Vagina (tissue), 2 donors: ENCODE results near the gene PRIMA1. TPM values are rescaled to one million over a fixed set of nuclear protein-coding genes. Genes with fewer than 3 reads are reported as not detected.

Source experiments
- DNase-seq, 2 donors: peaks; one replicate each; pipeline ENCODE4 v3.0.0-alpha.2; 2017; ENCODE audit errors: extremely low spot score in 2 of 2
- H3K27ac ChIP-seq: fragments of 200-600 bp; sonication (generic); one replicate; pipeline ENCODE4 v1.5.1; 2019
- H3K27me3 ChIP-seq: fragments of 200-600 bp; sonication (generic); one replicate; pipeline ENCODE4 v1.5.1; 2019
- H3K36me3 ChIP-seq, 2 donors: fragments of 200-600 bp; sonication (generic); one replicate each; pipeline ENCODE4 v1.5.1; 2017 to 2019
- H3K4me1 ChIP-seq: fragments of 200-600 bp; sonication (generic); one replicate; pipeline ENCODE4 v1.5.1; 2019
- H3K4me3 ChIP-seq, 2 donors: fragments of 200-600 bp; sonication (generic); 1 replicate in 1 of 2; 2 replicates in 1 of 2; pipeline ENCODE4 v1.5.1; 2016 to 2019
- H3K9me3 ChIP-seq: fragments of 200-600 bp; sonication (generic); one replicate; pipeline ENCODE4 v1.5.1; 2019
- POLR2A ChIP-seq, 2 donors: fragments of 450-650 bp; IDR thresholded peaks; one replicate each; pipeline ENCODE4 v1.6.1; 2017; ENCODE audit warnings: antibody characterized with exemption in 2 of 2, mild to moderate bottlenecking in 2 of 2, moderate library complexity in 2 of 2
- POLR2AphosphoS5 ChIP-seq, 2 donors: sonication (generic); formaldehyde crosslinking; IDR thresholded peaks; one replicate each; pipeline ENCODE4 v1.9.0; 2017; ENCODE audit warnings: antibody characterized with exemption in 2 of 2, mild to moderate bottlenecking in 2 of 2, low read depth in 1 of 2; ENCODE audit not compliant: insufficient read depth in 1 of 2
- intact Hi-C: fragments of 100-400 bp; cut with DNase I; formaldehyde crosslinking; loops from one replicate; pipeline ENCODE4 v1.15.1; 2023
- total RNA-seq: library from RNA; depleted of rRNA; stranded (reverse); fragments of >200 nt; gene quantifications from one replicate; pipeline ENCODE4 v1.2.3, GENCODE V29; 2016
- TF ChIP-seq, protein P1 (sequence below), 3 experiments: fragments of 450-650 bp in 2 of 3; fragments of 200-600 bp in 1 of 3; sonication (generic) in 1 of 3; IDR thresholded peaks; one replicate each; pipeline ENCODE4 v1.5.1; 2017 to 2019; ENCODE audit warnings: antibody characterized with exemption in 3 of 3, mild to moderate bottlenecking in 2 of 3, moderate library complexity in 2 of 3

Gene PRIMA1
- total RNA-seq, 1 donor from 2014 or later = 6.1 TPM

- DNase-seq = no peak
- Histone ChIP-seq H3K36me3 (no peaks in the 10 kb centered on the region), H3K4me1 (no peaks in the 10 kb centered on the region), H3K27me3 (no peaks in the 10 kb centered on the region), H3K4me3 (no peak overlapping the region), H3K27ac (no peak overlapping the region), H3K9me3 (no peaks in the 10 kb centered on the region)
- no peak for TF ChIP-seq POLR2A (IDR thresholded peaks at IDR 0.05)
- intact Hi-C loops = no loop called here
These were observed 81.8 kb downstream of the PRIMA1 start for GRCh38 chr14:93706360-93706955.

DNA sequence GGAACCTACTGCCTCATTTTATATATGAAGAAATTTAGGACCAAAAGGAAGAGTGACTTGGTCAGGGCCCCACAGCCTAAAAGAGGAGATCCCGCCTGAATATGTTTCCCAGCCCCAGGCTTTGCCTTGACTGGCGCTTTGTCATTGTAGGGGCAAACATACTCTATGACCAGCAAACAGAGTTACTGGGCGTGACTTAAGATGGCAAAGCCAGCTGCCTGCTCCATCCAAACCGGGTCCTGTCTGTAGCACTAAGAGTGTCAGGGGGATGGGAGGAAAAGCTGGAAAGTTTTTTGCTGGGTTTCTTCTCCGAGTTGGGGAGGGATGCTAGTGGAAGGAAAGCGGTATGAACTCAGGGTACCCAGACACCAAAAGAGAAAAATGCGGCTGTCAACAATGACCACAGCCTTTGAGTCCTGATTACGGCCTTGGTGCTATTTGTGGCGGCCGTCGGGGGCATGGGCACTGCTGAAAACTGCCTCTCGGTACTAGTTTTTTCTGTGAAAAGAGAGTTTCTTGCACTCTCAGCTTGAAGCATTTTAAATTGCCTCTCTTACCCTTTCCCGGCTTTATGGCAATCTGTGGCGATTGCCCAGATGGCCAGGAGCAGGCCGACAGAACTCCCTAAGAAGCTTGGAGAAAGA is 82.7 kb downstream of the PRIMA1 start:
- no peaks in the 10 kb centered on the region for H3K36me3 ChIP-seq
- no peak for DNase-seq
- intact Hi-C loops = no loop called here
- TF ChIP-seq POLR2A (IDR thresholded peaks at IDR 0.05) (no peak), POLR2AphosphoS5 (IDR thresholded peaks at IDR 0.05; ENCODE audit: insufficient read depth in 1 of 2, low read depth in 1 of 2) (no peak)
- TF ChIP-seq, protein P1, sequence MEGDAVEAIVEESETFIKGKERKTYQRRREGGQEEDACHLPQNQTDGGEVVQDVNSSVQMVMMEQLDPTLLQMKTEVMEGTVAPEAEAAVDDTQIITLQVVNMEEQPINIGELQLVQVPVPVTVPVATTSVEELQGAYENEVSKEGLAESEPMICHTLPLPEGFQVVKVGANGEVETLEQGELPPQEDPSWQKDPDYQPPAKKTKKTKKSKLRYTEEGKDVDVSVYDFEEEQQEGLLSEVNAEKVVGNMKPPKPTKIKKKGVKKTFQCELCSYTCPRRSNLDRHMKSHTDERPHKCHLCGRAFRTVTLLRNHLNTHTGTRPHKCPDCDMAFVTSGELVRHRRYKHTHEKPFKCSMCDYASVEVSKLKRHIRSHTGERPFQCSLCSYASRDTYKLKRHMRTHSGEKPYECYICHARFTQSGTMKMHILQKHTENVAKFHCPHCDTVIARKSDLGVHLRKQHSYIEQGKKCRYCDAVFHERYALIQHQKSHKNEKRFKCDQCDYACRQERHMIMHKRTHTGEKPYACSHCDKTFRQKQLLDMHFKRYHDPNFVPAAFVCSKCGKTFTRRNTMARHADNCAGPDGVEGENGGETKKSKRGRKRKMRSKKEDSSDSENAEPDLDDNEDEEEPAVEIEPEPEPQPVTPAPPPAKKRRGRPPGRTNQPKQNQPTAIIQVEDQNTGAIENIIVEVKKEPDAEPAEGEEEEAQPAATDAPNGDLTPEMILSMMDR (IDR thresholded peaks at IDR 0.05) = no peak
- H3K27ac ChIP-seq = no peak overlapping the region
- no peak overlapping the region for H3K4me3 ChIP-seq
- no peaks in the 10 kb centered on the region for H3K27me3 ChIP-seq
- H3K9me3 ChIP-seq = no peaks in the 10 kb centered on the region
- no peaks in the 10 kb centered on the region for H3K4me1 ChIP-seq

GRCh38 chr14:93703941-93704340 is 84.3 kb downstream of the PRIMA1 start:
- intact Hi-C loops = no loop called here
- Histone ChIP-seq H3K4me3 (no peak overlapping the region), H3K9me3 (no peaks in the 10 kb centered on the region), H3K27me3 (no peaks in the 10 kb centered on the region), H3K27ac (no peak overlapping the region), H3K36me3 (no peaks in the 10 kb centered on the region), H3K4me1 (no peaks in the 10 kb centered on the region)
- TF ChIP-seq POLR2A (IDR thresholded peaks at IDR 0.05) = no peak
- TF ChIP-seq POLR2AphosphoS5 (IDR thresholded peaks at IDR 0.05; ENCODE audit: insufficient read depth in 1 of 2, low read depth in 1 of 2) = no peak
- TF ChIP-seq, protein P1 (IDR thresholded peaks at IDR 0.05) = no peak
- no peak for DNase-seq

- no peak overlapping the region for H3K4me3 ChIP-seq
- H3K4me1 ChIP-seq = no peaks in the 10 kb centered on the region
- TF ChIP-seq, protein P1 (IDR thresholded peaks at IDR 0.05) = no peak
- TF ChIP-seq POLR2AphosphoS5 (IDR thresholded peaks at IDR 0.05; ENCODE audit: insufficient read depth in 1 of 2, low read depth in 1 of 2) (no peak), POLR2A (IDR thresholded peaks at IDR 0.05) (no peak)
- no peaks in the 10 kb centered on the region for H3K9me3 ChIP-seq
- no peak for DNase-seq
- intact Hi-C loops = no loop called here
- no peak overlapping the region for H3K27ac ChIP-seq
- no peaks in the 10 kb centered on the region for H3K27me3 ChIP-seq
- no peaks in the 10 kb centered on the region for H3K36me3 ChIP-seq
These were observed 85.3 kb downstream of the PRIMA1 start for GRCh38 chr14:93702946-93703345.

DNA sequence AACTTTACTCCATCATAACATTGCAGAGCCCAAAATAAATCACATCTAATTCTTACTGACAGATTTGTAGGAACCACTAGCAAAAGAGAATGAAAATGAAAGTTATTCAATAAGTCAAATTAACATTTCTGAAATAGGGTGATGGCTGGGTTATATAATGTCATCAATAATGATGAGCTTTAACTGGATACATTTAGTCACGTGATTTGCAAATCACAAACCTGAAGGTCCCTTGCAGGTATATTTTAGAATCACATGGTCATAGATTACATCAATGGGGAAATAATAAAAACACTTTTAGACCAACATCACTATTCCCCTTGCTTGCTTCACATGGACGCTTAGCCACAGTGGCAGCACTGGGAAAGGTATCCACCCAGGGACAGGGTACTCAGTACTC is 86.7 kb downstream of the PRIMA1 start:
- no peaks in the 10 kb centered on the region for H3K9me3 ChIP-seq
- no peaks in the 10 kb centered on the region for H3K4me1 ChIP-seq
- H3K27me3 ChIP-seq = no peaks in the 10 kb centered on the region
- DNase-seq = no peak
- H3K27ac ChIP-seq = no peak overlapping the region
- no peaks in the 10 kb centered on the region for H3K36me3 ChIP-seq
- intact Hi-C loops = no loop called here
- H3K4me3 ChIP-seq = no peak overlapping the region
- TF ChIP-seq, protein P1 (IDR thresholded peaks at IDR 0.05) = no peak
- TF ChIP-seq POLR2A (IDR thresholded peaks at IDR 0.05) (no peak), POLR2AphosphoS5 (IDR thresholded peaks at IDR 0.05; ENCODE audit: insufficient read depth in 1 of 2, low read depth in 1 of 2) (no peak)
